ENCODE results near the gene RAB11A. TPM values are rescaled to one million over a fixed set of nuclear protein-coding genes. Genes with fewer than 3 reads are reported as not detected.

RAB11A gene
- total RNA-seq, 1 experiment from 2014 or later = 245 TPM

DNA sequence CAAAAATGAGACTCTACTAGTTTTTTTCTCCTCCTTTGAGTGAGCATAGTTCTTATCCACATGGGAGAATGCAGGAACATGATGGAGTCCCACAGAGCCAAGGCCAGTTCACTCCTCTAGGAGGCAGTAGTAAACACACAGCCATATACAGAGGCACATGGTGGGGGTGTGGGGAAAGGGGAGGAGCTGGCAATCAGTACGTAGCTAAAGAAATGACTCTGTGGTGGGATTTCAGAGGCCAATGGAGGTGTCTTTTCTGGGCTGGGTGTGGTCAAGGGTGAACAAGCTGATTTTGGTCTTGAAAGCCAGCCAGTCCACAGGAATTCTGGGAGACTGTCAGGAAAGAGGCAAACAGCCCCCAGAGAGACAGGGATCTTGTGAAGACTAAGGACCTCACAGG, 6.6 kb upstream of the RAB11A start:
- ChIA-PET CTCF (interaction anchor here (0.5 to 2.2 kb wide), 62 partner anchors 8 to 677 kb away, joined by 3 to 31 read pairs (median 4); partner anchors contain the start of genes CLPX, DENND4A and INTS14), POLR2A (interaction anchor here (0.5 kb wide), 1 partner anchor 269 kb away, joined by 3 read pairs; no protein-coding TSS in a partner anchor)
- no peaks in the 10 kb centered on the region for H3K36me3 Mint-ChIP-seq
- no peaks in the 10 kb centered on the region for H3K27me3 Mint-ChIP-seq (ENCODE audit: low read depth)
- H3K4me3 Mint-ChIP-seq = no peak overlapping the region
- TF ChIP-seq CBFB (CRISPR knock-in tag; IDR thresholded peaks at IDR 0.05; ENCODE audit: low read depth) (no peak), ZNF317 (CRISPR knock-in tag; IDR thresholded peaks at IDR 0.05; ENCODE audit: borderline replicate concordance, low read depth) (no peak), FOXK1 (CRISPR knock-in tag; IDR thresholded peaks at IDR 0.05) (peak; percentile 52; the same call in 1 of the 2 replicates), SP1 (CRISPR knock-in tag; conservative IDR thresholded peaks at IDR 0.05) (peak; percentile 59; the same call in 1 of the 2 replicates), ZNF263 (CRISPR knock-in tag; IDR thresholded peaks at IDR 0.05; ENCODE audit: low read depth) (no peak), CTCF (IDR thresholded peaks at IDR 0.05) (0 out of 2 replicates have a peak, but pooled peaks have one; percentile 16), ETV6 (CRISPR knock-in tag; IDR thresholded peaks at IDR 0.05) (no peak), E2F5 (CRISPR knock-in tag; IDR thresholded peaks at IDR 0.05) (no peak), MAX (CRISPR knock-in tag; IDR thresholded peaks at IDR 0.05) (peak; percentile 44; the same call in 1 of the 2 replicates), MXD4 (CRISPR knock-in tag; IDR thresholded peaks at IDR 0.05; ENCODE audit: borderline replicate concordance) (no peak)
- H3K27ac Mint-ChIP-seq = no peak overlapping the region
- ATAC-seq (peak; percentile 99), DNase-seq (ENCODE audit: low spot score) (peak; percentile 77)
- no peaks in the 10 kb centered on the region for H3K9me3 Mint-ChIP-seq
- H3K4me1 Mint-ChIP-seq = peaks cover 23% of the 10 kb centered on the region

DNA sequence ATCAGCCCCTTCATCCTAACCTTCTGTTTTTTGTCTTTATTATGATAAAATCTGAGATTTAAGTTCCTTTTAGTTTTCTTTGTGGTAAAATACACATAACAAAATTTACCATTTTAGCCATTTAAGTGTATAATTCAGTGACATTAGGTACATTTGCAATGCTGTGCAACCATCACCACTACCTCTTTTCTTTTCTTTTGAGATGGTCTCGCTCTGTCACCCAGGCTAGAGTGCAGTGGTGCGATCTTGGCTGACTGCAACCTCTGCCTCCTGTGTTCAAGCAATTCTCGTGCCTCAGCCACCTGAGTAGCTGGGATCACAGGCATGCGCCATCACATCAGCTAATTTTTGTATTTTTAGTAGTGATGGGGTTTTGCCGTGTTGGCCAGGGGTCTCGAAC, 6.2 kb upstream of the RAB11A start:
- peak overlapping the region; percentile 36; the same call in 1 of the 2 replicates for H3K27ac Mint-ChIP-seq
- POLR2A ChIA-PET = interaction anchor here (0.5 kb wide), 1 partner anchor 269 kb away, joined by 3 read pairs; no protein-coding TSS in a partner anchor
- DNase-seq (ENCODE audit: low spot score) = no peak
- no peaks in the 10 kb centered on the region for H3K36me3 Mint-ChIP-seq
- no peaks in the 10 kb centered on the region for H3K27me3 Mint-ChIP-seq (ENCODE audit: low read depth)
- H3K4me3 Mint-ChIP-seq = no peak overlapping the region
- TF ChIP-seq USF1 (CRISPR knock-in tag; IDR thresholded peaks at IDR 0.05) (no peak), MYBL2 (CRISPR knock-in tag; IDR thresholded peaks at IDR 0.05) (no peak), NR1H2 (CRISPR knock-in tag; IDR thresholded peaks at IDR 0.05) (no peak), TEAD1 (CRISPR knock-in tag; IDR thresholded peaks at IDR 0.05) (no peak), ZNF317 (CRISPR knock-in tag; IDR thresholded peaks at IDR 0.05; ENCODE audit: borderline replicate concordance, low read depth) (no peak), IRF2 (CRISPR knock-in tag; IDR thresholded peaks at IDR 0.05; ENCODE audit: borderline replicate concordance, low read depth) (no peak)
- TF ChIP-seq, protein P1, sequence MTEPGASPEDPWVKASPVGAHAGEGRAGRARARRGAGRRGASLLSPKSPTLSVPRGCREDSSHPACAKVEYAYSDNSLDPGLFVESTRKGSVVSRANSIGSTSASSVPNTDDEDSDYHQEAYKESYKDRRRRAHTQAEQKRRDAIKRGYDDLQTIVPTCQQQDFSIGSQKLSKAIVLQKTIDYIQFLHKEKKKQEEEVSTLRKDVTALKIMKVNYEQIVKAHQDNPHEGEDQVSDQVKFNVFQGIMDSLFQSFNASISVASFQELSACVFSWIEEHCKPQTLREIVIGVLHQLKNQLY (CRISPR knock-in tag; IDR thresholded peaks at IDR 0.05) = no peak
- TF ChIP-seq, protein P2, sequence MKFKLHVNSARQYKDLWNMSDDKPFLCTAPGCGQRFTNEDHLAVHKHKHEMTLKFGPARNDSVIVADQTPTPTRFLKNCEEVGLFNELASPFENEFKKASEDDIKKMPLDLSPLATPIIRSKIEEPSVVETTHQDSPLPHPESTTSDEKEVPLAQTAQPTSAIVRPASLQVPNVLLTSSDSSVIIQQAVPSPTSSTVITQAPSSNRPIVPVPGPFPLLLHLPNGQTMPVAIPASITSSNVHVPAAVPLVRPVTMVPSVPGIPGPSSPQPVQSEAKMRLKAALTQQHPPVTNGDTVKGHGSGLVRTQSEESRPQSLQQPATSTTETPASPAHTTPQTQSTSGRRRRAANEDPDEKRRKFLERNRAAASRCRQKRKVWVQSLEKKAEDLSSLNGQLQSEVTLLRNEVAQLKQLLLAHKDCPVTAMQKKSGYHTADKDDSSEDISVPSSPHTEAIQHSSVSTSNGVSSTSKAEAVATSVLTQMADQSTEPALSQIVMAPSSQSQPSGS (CRISPR knock-in tag; IDR thresholded peaks at IDR 0.05; ENCODE audit: borderline replicate concordance, low read depth) = no peak
- TF ChIP-seq, protein P3, sequence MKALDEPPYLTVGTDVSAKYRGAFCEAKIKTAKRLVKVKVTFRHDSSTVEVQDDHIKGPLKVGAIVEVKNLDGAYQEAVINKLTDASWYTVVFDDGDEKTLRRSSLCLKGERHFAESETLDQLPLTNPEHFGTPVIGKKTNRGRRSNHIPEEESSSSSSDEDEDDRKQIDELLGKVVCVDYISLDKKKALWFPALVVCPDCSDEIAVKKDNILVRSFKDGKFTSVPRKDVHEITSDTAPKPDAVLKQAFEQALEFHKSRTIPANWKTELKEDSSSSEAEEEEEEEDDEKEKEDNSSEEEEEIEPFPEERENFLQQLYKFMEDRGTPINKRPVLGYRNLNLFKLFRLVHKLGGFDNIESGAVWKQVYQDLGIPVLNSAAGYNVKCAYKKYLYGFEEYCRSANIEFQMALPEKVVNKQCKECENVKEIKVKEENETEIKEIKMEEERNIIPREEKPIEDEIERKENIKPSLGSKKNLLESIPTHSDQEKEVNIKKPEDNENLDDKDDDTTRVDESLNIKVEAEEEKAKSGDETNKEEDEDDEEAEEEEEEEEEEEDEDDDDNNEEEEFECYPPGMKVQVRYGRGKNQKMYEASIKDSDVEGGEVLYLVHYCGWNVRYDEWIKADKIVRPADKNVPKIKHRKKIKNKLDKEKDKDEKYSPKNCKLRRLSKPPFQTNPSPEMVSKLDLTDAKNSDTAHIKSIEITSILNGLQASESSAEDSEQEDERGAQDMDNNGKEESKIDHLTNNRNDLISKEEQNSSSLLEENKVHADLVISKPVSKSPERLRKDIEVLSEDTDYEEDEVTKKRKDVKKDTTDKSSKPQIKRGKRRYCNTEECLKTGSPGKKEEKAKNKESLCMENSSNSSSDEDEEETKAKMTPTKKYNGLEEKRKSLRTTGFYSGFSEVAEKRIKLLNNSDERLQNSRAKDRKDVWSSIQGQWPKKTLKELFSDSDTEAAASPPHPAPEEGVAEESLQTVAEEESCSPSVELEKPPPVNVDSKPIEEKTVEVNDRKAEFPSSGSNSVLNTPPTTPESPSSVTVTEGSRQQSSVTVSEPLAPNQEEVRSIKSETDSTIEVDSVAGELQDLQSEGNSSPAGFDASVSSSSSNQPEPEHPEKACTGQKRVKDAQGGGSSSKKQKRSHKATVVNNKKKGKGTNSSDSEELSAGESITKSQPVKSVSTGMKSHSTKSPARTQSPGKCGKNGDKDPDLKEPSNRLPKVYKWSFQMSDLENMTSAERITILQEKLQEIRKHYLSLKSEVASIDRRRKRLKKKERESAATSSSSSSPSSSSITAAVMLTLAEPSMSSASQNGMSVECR (CRISPR knock-in tag; IDR thresholded peaks at IDR 0.05; ENCODE audit: borderline replicate concordance) = no peak
- TF ChIP-seq, protein P4, sequence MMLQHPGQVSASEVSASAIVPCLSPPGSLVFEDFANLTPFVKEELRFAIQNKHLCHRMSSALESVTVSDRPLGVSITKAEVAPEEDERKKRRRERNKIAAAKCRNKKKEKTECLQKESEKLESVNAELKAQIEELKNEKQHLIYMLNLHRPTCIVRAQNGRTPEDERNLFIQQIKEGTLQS (CRISPR knock-in tag; conservative IDR thresholded peaks at IDR 0.05) = no peak
- TF ChIP-seq, protein P5, sequence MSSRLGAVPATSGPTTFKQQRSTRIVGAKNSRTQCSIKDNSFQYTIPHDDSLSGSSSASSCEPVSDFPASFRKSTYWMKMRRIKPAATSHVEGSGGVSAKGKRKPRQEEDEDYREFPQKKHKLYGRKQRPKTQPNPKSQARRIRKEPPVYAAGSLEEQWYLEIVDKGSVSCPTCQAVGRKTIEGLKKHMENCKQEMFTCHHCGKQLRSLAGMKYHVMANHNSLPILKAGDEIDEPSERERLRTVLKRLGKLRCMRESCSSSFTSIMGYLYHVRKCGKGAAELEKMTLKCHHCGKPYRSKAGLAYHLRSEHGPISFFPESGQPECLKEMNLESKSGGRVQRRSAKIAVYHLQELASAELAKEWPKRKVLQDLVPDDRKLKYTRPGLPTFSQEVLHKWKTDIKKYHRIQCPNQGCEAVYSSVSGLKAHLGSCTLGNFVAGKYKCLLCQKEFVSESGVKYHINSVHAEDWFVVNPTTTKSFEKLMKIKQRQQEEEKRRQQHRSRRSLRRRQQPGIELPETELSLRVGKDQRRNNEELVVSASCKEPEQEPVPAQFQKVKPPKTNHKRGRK (CRISPR knock-in tag; IDR thresholded peaks at IDR 0.05; ENCODE audit: borderline replicate concordance) = no peak
- no peak for ATAC-seq
- CTCF ChIA-PET = interaction anchor here (0.5 to 2.2 kb wide), 61 partner anchors 9 to 678 kb away, joined by 3 to 31 read pairs (median 4); partner anchors contain the start of genes CLPX, DENND4A and INTS14
- H3K9me3 Mint-ChIP-seq = no peaks in the 10 kb centered on the region
- peaks cover 20% of the 10 kb centered on the region for H3K4me1 Mint-ChIP-seq

All from WTC11 (cell line).